HepG2 (cell line): ENCODE data around the gene PCNA. TPM values are rescaled to one million over a fixed set of nuclear protein-coding genes. Genes with fewer than 3 reads are reported as not detected.

Experiments used
- E2F5 ChIP-seq: sonication (generic); formaldehyde crosslinking; conservative IDR thresholded peaks from 2 replicates; pipeline ENCODE4 v1.4.0; 2020; ENCODE audit warnings: missing genetic modification reagents
- FOSL1 ChIP-seq: sonication (generic); formaldehyde crosslinking; IDR thresholded peaks from 2 replicates; pipeline ENCODE4 v1.9.0; 2021; ENCODE audit warnings: missing genetic modification reagents, borderline replicate concordance
- FOXM1 ChIP-seq: sonication (generic); formaldehyde crosslinking; IDR thresholded peaks from 2 replicates; pipeline ENCODE4 v1.5.0; 2020; ENCODE audit warnings: missing genetic modification reagents
- MIER2 ChIP-seq: IDR thresholded peaks from 2 replicates; pipeline ENCODE4 v1.6.1; 2016; ENCODE audit warnings: missing biosample characterization, missing genetic modification reagents
- MLLT10 ChIP-seq: sonication (generic); formaldehyde crosslinking; IDR thresholded peaks from 2 replicates; pipeline ENCODE4 v1.4.0; 2020; ENCODE audit warnings: missing genetic modification reagents
- SAP130 ChIP-seq: IDR thresholded peaks from 2 replicates; pipeline ENCODE4 v1.6.1; 2016; ENCODE audit warnings: low read depth
- SRSF9 ChIP-seq: fragments of 200-400 bp; formaldehyde crosslinking; IDR thresholded peaks from 2 replicates; pipeline ENCODE4 v1.6.1; 2018; ENCODE audit warnings: borderline replicate concordance, mild to moderate bottlenecking, low read depth, low read length; ENCODE audit not compliant: insufficient read depth, poor library complexity, severe bottlenecking
- TBL1XR1 ChIP-seq: fragments of 150-350 bp; IDR thresholded peaks from 2 replicates; pipeline ENCODE4 v1.6.1; 2014; ENCODE audit warnings: borderline replicate concordance, low read length; ENCODE audit not compliant: partially characterized antibody
- ZMAT5 ChIP-seq: sonication (generic); formaldehyde crosslinking; IDR thresholded peaks from 2 replicates; pipeline ENCODE4 v1.5.0; 2020; ENCODE audit warnings: mild to moderate bottlenecking, low read depth, missing genetic modification reagents, borderline replicate concordance
- ZNF160 ChIP-seq: sonication (generic); formaldehyde crosslinking; IDR thresholded peaks from 2 replicates; pipeline ENCODE4 v1.8.0; 2022; ENCODE audit warnings: mild to moderate bottlenecking, inconsistent platforms, missing genetic modification reagents
- ZNF264 ChIP-seq: sonication (generic); formaldehyde crosslinking; IDR thresholded peaks from 2 replicates; pipeline ENCODE4 v1.4.0; 2020; ENCODE audit warnings: missing genetic modification reagents
- ZNF878 ChIP-seq: sonication (generic); formaldehyde crosslinking; IDR thresholded peaks from 2 replicates; pipeline ENCODE4 v1.8.1; 2023; ENCODE audit warnings: mild to moderate bottlenecking, missing genetic modification reagents, moderate library complexity
- polyA plus RNA-seq, 8 experiments: library from polyadenylated mRNA; depleted of rRNA in 3 of 8; stranded (reverse) in 7 of 8; unstranded in 1 of 8; fragments of >200 nt; fragmentation: Illumina TruSeq in 4 of 8; extraction: Trizol in 4 of 8; gene quantifications; 2 replicates each; pipeline versions ENCODE4 v1.2.1 to v1.2.3, GENCODE V29; 2011 to 2016; ENCODE audit warnings: low read depth in 4 of 8, missing spikeins in 1 of 8, mixed read lengths in 1 of 8; ENCODE audit not compliant: insufficient read depth in 1 of 8
- total RNA-seq, 5 experiments: library from RNA; depleted of rRNA; stranded (reverse); fragments of >200 nt; fragmentation: Illumina TruSeq; extraction: Trizol; gene quantifications; 2 replicates each; pipeline ENCODE4 v1.2.3, GENCODE V29; 2016; ENCODE audit warnings: low read depth in 1 of 5
- TF ChIP-seq, protein P1 (sequence below): sonication (generic); formaldehyde crosslinking; conservative IDR thresholded peaks from 2 replicates; pipeline ENCODE4 v1.4.0; 2020; ENCODE audit warnings: mild to moderate bottlenecking, missing genetic modification reagents, moderate library complexity
- TF ChIP-seq, protein P2 (sequence below): sonication (generic); formaldehyde crosslinking; IDR thresholded peaks from 2 replicates; pipeline ENCODE4 v1.4.0; 2020; ENCODE audit warnings: mild to moderate bottlenecking, missing genetic modification reagents
- TF ChIP-seq, protein P3 (sequence below): sonication (generic); formaldehyde crosslinking; IDR thresholded peaks from 2 replicates; pipeline ENCODE4 v1.5.1; 2020; ENCODE audit warnings: missing genetic modification reagents, mild to moderate bottlenecking, borderline replicate concordance

Gene PCNA
- total and polyA plus RNA-seq, 2 of the 13 experiments (the other 11 are each of a cell fraction or from before 2014, with no cell fraction given) = 229 to 655 TPM

DNA sequence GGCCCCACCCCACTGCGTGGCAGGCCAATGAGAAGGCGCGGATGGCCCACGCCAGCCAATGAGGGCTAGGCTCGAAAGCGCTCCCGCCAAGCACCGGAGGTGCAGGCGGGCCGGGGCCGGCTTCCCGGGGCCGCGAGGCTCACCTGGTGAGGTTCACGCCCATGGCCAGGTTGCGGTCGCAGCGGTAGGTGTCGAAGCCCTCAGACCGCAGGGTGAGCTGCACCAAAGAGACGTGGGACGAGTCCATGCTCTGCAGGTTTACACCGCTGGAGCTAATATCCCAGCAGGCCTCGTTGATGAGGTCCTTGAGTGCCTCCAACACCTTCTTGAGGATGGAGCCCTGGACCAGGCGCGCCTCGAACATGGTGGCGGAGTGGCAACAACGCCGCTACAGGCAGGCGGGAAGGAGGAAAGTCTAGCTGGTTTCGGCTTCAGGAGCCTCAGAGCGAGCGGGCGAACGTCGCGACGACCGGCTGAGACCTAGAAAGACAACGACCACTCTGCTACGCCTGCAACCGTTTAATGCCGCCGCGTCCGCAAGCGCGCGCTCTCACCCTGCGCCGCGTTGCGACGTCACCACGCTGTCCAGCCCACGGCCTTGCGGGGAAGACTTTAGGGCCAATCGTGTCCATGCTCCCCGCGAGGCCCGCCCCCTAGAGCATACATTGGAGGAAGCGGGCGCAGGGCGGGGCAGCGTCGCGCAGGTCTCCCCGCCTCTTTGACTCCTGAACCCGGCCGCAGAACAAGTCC, at the start of gene PCNA (continued):
- TF ChIP-seq E2F5 = peak; percentile 92
- peak; percentile 81; the same call in 1 of the 2 replicates for TF ChIP-seq MIER2 (CRISPR knock-in tag)
- TF ChIP-seq, protein P1, sequence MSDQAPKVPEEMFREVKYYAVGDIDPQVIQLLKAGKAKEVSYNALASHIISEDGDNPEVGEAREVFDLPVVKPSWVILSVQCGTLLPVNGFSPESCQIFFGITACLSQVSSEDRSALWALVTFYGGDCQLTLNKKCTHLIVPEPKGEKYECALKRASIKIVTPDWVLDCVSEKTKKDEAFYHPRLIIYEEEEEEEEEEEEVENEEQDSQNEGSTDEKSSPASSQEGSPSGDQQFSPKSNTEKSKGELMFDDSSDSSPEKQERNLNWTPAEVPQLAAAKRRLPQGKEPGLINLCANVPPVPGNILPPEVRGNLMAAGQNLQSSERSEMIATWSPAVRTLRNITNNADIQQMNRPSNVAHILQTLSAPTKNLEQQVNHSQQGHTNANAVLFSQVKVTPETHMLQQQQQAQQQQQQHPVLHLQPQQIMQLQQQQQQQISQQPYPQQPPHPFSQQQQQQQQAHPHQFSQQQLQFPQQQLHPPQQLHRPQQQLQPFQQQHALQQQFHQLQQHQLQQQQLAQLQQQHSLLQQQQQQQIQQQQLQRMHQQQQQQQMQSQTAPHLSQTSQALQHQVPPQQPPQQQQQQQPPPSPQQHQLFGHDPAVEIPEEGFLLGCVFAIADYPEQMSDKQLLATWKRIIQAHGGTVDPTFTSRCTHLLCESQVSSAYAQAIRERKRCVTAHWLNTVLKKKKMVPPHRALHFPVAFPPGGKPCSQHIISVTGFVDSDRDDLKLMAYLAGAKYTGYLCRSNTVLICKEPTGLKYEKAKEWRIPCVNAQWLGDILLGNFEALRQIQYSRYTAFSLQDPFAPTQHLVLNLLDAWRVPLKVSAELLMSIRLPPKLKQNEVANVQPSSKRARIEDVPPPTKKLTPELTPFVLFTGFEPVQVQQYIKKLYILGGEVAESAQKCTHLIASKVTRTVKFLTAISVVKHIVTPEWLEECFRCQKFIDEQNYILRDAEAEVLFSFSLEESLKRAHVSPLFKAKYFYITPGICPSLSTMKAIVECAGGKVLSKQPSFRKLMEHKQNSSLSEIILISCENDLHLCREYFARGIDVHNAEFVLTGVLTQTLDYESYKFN = peak; percentile 66
- TF ChIP-seq ZMAT5 (CRISPR knock-in tag) = peak; percentile 95
- peak; percentile 96; the same call in 1 of the 2 replicates for TF ChIP-seq MLLT10
- peak; percentile 89 for TF ChIP-seq ZNF160
- peak; percentile 45 for TF ChIP-seq TBL1XR1
- TF ChIP-seq, protein P2, sequence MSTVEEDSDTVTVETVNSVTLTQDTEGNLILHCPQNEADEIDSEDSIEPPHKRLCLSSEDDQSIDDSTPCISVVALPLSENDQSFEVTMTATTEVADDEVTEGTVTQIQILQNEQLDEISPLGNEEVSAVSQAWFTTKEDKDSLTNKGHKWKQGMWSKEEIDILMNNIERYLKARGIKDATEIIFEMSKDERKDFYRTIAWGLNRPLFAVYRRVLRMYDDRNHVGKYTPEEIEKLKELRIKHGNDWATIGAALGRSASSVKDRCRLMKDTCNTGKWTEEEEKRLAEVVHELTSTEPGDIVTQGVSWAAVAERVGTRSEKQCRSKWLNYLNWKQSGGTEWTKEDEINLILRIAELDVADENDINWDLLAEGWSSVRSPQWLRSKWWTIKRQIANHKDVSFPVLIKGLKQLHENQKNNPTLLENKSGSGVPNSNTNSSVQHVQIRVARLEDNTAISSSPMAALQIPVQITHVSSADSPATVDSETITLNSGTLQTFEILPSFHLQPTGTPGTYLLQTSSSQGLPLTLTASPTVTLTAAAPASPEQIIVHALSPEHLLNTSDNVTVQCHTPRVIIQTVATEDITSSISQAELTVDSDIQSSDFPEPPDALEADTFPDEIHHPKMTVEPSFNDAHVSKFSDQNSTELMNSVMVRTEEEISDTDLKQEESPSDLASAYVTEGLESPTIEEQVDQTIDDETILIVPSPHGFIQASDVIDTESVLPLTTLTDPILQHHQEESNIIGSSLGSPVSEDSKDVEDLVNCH (CRISPR knock-in tag) = no peak
- TF ChIP-seq SRSF9 = no peak
- peak; percentile 100 for TF ChIP-seq ZNF878 (CRISPR knock-in tag)
- TF ChIP-seq, protein P3, sequence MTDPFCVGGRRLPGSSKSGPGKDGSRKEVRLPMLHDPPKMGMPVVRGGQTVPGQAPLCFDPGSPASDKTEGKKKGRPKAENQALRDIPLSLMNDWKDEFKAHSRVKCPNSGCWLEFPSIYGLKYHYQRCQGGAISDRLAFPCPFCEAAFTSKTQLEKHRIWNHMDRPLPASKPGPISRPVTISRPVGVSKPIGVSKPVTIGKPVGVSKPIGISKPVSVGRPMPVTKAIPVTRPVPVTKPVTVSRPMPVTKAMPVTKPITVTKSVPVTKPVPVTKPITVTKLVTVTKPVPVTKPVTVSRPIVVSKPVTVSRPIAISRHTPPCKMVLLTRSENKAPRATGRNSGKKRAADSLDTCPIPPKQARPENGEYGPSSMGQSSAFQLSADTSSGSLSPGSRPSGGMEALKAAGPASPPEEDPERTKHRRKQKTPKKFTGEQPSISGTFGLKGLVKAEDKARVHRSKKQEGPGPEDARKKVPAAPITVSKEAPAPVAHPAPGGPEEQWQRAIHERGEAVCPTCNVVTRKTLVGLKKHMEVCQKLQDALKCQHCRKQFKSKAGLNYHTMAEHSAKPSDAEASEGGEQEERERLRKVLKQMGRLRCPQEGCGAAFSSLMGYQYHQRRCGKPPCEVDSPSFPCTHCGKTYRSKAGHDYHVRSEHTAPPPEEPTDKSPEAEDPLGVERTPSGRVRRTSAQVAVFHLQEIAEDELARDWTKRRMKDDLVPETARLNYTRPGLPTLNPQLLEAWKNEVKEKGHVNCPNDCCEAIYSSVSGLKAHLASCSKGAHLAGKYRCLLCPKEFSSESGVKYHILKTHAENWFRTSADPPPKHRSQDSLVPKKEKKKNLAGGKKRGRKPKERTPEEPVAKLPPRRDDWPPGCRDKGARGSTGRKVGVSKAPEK (CRISPR knock-in tag) = peak; percentile 55; the same call in 1 of the 2 replicates
- peak; percentile 80; the same call in 1 of the 2 replicates for TF ChIP-seq FOXM1
- peak; percentile 93 for TF ChIP-seq ZNF264 (CRISPR knock-in tag)
- peak; percentile 97 for TF ChIP-seq SAP130 (CRISPR knock-in tag)
- TF ChIP-seq FOSL1 (CRISPR knock-in tag) = no peak; the same call in 1 of the 2 replicates
- TF ChIP-seq, all 625 proteins: peak for 500
